ELF-1 (cell line): Measurements from ENCODE around the gene SND1.

ENCODE experiments used
- DNase-seq: peaks from one replicate; pipeline ENCODE4 v3.0.0-alpha.2; 2016; ENCODE audit warnings: low read depth, low spot score

The SND1 gene

DNA sequence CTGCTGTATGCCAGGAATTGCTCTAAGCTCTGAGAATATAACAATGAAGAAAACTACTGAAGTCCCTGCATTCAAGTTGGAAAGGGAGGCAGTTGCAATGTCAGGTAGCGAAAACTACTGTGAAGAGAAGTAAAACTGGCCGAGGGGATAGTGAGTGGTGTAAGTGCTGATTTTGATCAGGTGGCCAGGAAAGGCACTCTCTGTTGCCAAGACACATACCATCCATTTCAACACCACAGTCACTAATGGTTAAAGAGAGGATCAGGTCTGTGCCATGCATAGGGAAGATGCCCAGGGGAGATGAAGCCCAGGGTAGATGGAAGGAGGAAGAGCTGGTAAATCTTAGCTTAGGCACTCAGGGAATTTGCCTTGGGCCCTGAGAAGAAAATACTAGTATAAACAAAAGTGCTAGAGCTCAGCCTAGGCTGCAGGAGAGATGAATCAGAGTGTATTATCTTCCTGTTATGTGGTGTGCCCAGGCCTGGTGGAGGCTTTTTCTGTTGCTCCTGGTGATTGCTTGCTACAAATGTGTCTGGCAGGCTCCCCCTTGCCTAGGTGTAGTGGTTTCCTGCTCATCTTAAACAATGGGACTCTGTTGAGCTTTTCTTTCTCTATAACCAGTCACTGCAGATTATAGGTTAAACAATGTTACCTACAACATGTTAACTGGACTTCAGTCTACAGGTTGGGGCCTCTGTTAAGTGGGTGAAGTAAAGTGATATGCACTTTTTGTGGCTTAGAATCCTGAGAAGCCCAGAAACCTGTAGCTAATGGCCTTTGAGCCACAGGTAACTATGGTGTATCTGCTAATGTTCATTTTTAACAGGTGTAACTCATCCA, 253.7 kb downstream of the SND1 start:
- peak; percentile 64 for DNase-seq

DNA sequence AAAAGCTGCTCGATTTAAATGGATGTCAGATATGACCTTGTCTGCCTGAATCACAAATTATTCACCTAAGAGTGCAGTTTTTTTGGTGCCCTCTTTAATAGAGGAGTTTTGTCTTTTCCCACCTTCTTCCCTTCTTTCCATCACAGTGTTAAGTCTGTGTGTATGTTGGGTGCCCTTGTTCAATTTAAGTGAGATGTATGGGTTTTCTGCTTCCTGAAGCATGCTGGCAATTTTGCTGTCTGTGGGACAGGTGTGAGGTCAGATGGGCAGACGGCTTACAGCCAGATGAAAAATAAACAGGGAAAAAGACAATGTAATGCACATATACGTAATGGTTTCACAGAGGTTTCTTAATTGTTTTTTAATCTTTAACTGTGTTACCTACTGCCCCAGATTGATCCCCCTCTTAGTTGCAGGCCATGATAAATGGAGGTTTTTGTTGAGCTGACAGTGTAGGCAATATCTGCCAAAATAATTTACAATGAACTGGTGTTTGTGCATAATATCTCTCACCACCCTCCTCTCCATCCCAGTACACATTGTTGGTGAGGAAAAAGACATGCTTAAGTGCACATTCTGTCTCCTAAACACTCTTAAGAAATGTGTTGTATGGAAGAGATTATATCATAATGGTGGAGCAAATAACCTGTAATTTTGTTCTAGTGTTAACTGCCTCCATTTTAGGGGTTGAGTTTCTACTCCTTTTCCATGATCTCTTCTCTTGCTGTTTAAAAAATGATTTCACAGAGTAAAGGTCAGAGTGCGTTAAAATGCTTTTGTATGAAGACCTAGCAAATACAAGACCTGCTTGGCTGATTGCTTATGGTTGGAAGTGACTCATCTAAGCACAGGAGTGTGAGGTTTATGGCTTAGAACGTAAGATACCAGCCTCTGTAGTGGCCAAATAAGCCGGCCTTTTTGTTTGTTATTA, 255.4 kb downstream of the SND1 start:
- no peak for DNase-seq

DNA sequence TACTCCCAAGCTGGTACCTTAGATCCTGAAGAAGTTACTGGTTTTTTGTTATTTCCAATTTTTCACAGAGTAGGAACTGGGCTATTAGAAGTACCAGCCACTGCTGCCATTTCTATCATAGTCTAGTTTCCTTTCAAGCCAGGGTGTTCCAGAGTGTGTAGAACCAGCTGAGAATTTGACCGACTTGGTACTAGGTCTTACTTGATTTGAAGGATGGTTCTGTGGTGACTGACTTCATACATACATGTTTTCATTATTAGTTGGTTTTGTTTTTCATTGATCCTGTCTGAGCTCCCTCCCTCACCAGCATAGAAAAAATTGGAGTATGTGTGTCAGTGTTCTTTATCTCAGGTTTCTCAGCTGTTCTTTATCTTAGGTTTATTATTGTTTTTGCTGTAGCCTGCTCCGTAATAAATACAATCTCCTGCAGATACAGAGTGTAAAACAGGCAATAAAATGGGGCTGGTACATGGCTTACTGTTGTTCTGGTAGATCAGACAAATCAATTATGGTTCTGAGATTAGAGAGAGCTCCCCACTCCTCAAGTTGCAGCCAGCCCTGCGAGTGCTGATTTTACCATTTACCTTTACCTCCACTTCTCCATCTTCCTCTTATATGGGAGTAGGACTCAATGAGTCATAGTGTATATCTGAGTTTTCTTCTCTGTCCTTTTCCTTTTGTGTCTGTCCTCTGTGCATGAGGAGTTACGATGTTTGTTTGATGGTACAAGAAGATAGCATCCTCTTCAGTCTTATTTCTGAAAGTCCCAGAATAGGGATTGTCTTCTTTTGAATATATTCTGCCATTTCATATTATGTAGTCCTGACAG, 256.6 kb downstream of the SND1 start:
- no peak for DNase-seq

DNA sequence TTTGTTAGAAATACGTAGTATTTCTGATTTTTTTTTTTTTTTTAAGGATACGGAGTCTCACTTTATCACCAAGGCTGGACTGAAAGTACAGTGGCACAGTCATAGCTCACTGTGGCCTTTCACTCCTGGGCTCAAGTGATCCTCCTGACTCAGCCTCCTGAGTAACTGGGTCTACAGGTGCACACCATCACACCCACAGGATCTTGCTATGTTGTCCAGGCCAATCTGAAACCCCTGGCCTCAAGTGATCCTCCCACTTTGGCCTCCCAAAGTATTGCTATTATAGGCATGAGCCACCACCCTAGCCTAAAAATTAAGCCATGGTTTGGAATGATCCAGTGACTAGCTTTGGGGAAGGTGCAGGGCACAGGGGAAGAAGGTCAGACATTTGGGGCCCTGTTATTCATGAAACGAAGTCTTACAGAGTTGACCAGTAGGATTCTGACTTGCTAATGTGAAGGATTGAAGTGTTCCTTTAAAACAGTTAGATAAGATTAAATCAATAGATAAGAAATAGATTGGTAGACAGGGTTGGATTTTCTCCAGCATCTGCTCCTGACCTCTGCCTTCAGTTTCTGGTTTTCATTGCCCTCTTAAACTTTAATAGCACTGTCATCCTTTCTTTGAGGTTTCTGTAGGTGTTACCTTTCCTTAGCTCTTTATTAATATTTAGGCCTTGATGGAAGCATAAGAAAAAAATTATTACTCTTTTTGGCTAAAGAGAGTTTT, 257.6 kb downstream of the SND1 start:
- no peak for DNase-seq

DNA sequence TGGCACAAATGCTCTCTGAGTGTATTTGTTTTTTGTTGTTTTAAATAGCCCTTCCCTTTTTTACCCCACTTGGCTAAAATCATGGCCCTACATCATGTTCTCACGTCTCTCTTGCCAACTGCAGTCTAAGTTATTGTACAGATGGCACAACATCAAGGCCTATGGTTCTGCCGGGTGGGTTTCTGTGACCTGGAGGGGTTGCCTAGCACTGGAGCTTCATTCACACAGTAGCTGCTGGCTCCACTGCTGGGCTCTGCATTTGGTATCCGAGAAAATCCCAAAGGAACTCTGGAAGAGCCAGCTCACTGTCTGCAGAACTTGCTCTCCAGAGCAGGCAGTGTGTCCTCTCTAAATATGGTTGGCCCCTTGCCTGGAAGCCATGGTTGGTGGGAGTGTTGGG, 258.7 kb downstream of the SND1 start:
- DNase-seq: no peak

DNA sequence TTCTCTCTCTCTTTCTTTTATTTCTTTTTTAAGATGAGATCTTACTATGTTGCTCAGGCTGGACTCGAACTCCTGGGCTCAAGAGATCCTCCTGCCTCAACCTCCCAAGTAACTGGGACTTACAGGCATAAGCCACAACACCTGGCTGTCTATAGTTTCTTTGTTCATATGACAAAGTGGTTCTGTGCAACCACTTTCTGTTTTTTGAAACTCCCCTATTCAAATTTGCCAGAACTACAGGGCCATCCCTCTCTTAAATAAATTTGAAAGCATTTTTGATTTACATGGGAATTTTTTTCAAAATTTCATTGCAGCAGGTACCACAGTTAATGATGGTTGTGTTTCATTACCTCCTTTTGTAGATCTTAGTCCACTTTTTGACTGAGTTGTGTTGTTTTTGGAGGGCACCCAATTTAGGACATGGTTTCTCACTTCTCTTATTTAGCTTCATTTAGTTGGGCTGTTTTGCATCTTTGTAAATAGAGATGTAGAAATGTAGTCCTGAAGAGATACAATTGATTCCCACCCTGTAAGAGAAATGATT, 260.0 kb downstream of the SND1 start:
- no peak for DNase-seq

DNA sequence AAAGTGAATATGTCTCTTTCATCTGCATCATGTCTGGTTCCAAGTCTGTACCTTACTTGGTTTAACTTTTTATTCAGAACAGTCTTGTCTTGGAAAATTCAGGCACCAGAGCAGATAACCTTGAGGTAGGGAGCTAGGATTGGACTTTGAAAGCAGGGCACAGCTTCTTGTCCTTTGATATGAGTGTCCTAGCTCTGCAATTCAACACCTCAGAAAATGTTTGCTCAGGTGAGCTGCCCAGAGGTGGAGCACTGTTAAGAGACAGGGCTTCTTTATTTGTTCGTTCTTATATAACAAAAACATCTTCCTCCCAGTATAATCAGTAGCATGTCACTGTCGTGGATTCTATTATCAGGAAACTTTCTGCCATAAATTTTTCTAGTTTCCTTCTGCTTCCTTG, 260.9 kb downstream of the SND1 start:
- no peak for DNase-seq

DNA sequence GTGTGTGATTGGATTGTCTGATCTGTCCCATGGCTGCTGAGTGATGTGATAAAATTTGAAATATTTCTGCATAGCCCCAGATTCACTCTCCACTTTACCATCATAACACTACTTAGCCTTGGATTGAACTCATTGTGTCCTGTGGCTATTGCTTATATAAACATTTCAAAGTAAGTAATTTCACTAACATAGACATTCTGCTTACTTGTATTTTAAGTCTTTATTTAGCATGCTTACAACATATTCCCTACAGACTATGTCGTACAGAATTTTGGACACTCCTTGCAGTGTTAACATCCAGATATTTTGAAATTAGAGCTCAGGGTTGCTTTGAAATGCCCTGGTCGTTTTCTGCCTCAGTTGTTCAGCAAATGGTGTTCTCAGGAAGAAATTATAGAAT, 261.7 kb downstream of the SND1 start:
- no peak for DNase-seq

DNA sequence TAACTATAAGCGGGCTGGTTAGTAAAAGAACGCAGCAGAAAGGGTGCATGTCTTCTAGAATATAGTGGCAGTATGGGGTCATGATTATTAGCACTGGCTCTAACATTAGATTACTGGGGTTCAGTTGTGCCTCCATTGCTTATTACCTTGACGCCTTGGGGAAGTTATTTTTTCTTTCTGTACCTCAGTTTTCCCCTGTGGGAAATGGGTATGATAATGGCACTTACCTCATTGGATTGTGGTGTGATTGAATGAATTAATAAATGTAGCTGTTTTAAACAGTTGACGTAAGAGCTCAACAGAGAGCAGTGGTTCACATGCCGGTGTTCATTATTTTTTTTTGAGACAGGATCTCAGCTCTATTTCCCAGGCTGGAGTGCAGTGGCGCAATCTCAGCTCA, 262.7 kb downstream of the SND1 start:
- no peak for DNase-seq

DNA sequence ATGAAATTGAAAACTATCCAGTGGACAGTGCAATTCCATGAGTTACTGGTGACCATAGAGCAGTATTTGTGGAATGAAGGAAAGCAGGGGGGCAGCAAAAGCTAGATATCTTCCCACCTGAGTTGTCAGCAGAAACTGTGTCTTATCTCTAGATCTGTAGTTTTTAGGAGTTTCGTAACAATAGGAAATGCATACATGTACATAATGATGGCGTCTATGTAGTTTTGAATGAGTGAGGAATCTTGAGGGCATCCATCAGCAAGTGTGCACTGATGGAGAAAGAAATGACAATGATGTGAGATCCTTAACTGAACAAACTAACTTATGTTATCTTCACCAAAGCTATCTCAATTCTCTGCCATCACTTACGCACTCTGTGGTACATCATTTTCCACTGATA, 264.7 kb downstream of the SND1 start:
- no peak for DNase-seq

DNA sequence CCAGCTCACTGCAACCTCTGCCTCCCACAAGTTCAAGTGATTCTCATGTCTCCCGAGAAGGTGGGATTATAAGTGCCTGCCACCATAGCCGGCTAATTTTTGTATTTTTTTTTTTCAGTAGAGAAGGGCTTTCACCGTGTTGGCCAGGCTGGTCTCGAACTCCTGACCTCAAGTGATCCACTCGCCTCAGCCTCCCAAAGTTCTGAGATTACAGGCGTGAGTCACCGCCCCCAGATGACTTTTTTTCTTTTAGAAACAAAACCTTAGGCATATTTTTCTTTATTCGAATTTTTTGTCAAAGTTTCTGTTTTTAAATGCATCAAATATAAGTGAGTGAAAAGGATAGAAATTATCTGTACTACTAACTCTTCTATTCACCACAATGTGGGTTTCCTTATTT, 266.1 kb downstream of the SND1 start:
- no peak for DNase-seq

DNA sequence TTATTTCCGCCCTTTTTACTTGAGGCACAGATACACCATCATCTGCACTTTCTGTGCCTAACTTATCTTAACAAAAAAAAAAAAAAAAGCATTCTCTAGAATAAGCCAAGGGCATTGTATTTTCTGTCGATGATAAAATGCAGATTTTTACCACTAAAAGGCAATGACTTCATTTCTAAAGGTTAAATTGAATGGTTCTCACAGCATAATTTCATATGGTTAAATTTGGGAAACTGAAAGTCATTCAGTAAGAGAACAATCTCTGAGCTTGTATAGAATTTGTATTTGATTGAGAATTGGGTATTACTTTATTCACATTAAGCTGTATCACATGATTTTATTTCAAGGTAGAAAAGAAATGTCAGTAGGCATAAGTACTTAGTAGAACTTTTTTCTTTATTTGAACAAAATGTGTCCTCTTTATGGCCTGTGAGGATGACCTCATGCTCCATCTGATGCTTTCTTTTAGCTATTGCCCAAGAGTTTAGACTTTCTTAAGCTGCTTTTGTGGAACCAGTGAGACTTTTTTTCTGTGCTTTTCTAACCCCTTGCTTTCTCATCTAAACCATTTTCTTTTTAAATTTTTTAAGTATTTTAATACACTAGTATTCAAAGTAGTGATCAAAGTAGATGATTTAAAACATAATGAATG, 268.9 kb downstream of the SND1 start:
- DNase-seq: no peak

DNA sequence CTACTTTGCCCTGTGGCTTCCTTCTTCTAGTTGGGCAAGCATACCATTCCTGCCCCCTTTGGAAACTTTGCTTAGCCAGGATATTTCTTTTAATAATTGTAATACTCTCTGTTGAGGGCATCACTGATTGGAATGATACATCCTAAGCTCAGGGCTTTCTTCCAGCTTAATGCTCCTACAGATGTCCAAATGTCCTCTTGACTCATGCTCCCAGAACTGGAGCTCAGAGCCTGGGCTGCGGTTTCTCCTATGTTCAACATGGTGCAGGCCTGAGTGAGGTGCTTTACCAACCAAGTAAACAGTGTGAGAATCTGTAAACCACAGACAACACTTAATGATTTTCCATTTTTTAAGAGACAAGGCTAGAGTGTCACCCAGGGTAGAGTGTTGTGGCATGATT, 270.7 kb downstream of the SND1 start:
- DNase-seq: no peak

DNA sequence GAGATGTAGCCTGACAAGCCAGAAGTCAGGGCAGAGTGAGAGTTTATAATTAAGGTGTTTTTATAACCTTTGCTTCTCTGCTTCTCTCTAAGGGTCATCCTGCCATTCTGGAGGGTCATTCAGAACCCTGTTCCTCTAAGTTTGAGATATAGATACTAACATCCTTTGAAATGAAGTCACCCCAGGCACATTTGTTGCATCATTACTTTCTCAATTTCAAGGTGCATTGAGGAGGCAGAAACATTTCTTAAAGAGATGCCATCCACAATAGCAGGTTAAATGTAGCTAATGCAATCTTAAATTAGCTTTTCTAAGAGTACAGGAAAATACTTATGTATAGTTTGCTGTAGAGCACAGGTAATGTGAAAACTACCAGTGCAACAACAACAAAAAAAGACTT, 272.9 kb downstream of the SND1 start:
- DNase-seq: no peak

DNA sequence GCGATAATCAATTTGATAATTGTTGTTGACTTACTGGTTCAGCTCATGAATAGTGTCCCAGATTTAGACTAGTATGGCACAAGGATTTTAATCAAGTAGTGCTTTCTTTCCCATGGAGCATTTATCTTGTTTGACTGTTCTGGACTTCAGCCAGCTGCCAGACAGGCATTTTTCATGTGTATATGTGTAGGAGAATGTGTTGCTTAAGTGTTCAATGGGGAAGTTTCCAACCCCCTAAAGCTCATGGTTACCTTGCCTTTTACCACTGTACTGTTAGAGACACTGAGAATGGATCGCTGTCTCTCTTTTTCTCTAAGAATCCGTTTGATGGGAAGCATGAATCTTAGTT, 275.3 kb downstream of the SND1 start:
- DNase-seq: no peak

DNA sequence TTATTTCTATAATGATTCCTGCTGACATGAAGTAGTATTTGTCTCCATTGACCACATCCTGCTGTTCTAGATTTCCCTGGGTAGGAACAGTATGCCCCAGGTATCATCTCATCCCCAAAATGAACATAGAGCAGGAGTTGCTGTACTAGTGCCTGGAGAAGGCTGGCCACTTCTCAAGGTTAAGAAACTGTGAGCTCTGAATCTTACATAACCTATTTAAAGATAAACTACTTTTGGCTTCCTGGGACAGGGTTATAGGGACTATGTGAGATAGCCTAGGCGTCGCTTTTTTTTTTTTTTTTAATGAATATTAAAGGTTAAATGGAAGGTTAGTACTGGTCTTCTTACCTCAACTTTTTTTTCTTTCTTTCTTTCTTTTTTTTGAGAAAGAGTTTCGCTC, 276.2 kb downstream of the SND1 start:
- no peak for DNase-seq

DNA sequence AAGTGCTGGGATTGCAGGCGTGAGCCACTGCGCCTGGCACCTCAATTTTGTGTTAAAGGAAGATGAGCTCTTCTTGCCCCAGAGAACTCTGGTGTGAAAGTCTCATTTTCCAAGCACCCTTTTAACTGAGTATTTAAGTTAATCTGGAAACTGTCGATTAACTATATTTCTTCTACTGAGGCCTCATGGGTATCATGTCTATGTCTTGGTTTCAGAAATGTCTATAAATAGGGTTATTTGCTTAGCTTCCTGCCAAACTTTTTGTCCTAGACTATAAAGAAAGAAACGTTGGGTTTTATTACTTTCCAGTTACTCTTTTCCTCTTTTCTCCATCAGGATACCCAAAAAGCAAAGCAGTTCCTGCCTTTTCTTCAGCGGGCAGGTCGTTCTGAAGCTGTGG, 276.9 kb downstream of the SND1 start:
- DNase-seq: no peak

DNA sequence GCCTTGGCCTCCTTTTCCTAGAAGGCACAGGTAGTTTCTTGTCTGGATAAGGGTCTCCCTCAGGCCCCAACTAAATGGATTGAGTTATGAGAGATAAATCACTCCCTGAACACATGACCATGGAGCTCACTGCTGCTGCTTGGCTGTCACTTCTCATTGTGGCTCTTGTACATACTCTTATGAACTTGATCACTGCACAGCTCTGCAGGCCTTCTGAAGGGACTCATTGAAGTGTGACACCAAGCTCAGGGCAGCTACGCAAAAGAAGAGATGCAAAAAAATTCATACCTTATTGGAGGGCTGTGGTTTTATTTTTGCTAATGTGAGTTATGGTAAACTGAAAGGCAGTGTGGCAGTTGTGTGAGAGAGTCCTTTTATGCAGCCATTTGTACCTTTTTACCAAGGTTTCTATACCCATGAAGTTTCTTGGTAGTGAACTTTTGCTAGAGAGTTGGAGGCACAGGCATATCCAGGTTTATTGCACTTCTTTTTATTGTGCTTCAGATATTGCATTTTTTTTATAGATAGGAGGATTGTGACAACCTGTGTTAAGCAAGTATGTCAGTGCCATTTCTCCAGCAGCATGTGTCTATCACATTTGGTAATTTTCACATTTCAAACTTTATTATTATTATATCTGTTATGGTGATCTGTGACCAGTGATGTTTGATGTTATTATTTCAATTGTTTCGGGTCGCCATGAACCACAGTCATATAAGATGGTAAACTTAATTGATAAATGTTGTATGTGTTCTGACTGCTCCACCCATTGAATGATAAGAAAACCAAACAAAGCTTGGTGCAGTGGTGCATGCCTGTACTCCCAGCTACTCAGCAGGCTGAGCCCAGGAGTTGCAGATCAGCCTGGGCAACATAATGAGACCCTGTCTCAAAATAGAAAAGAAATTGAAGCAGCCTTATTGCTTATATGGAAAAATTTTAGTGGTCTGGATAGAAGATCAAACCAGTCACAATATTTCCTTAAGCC, 278.6 kb downstream of the SND1 start:
- no peak for DNase-seq

DNA sequence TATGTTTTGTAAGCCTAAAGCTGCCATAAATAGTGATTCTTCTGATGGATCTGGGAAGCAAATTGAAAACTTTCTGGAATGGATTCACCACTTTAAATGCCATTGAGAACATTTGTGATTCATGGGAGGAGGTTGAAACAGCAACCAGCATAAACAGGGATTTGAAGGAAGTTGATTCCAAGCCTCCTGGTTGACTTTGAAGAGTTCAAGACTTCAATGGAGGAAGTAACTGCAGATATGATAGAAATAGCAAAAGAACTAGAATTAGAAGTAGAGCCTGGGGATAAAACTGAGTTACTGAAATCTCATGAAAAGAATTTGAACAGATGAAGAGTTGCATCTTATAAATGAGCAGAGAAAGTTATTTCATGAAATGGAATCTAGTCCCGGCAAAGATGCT, 280.1 kb downstream of the SND1 start:
- DNase-seq: no peak
